ENCODE measurements around the gene APBA1. TPM values are rescaled to one million over a fixed set of nuclear protein-coding genes. Genes with fewer than 3 reads are reported as not detected.

Gene APBA1
- total and polyA plus RNA-seq, 2 donors (not counting 3 experiments of a cell fraction or from before 2014, with no cell fraction given): 6.1 to 11.3 TPM

- FAIRE-seq: peak; percentile 88
- no peaks in the 10 kb centered on the region for H3K9me1 ChIP-seq (replicated peaks; ENCODE audit: control insufficient read depth, extremely low read depth, insufficient read depth, low read length)
- H4K20me1 ChIP-seq (replicated peaks; ENCODE audit: control insufficient read depth, extremely low read depth, insufficient read depth, low read length): no peaks in the 10 kb centered on the region
- H3K4me3 ChIP-seq (replicated peaks in 1 of 3; ENCODE audit: insufficient read depth in 1 of 3, low read depth in 1 of 3, low read length in 3 of 3): no peak overlapping the region
- dilution Hi-C loops (cut with MboI; ENCODE audit: extremely low pct_ligation_motif_present, low sequenced_read_pairs): no loop called here
- ChIA-PET CTCF (interaction anchor here (1.2 to 2.1 kb wide), 2 partner anchors 10 to 22 kb away, joined by 3 to 12 read pairs; no protein-coding TSS in a partner anchor), POLR2A (no interaction called here)
- intact Hi-C loops (cut with micrococcal nuclease): loop anchor here (1.0 kb wide), 3 partner anchors 9 to 93 kb away; no protein-coding TSS in a partner anchor
- TSS peak; percentile 42 for BruUV-seq (replicated peaks)
- H3K36me3 ChIP-seq (ENCODE audit: control insufficient read depth in 2 of 2, extremely low read depth in 1 of 2, insufficient read depth in 2 of 2, low read length in 2 of 2): no peaks in the 10 kb centered on the region
- H3K79me2 ChIP-seq (ENCODE audit: control insufficient read depth, insufficient read depth, low read length): no peaks in the 10 kb centered on the region
- TF ChIP-seq MAX (IDR thresholded peaks at IDR 0.05; ENCODE audit: insufficient read depth, insufficient read length) (no peak), POLR2A (IDR thresholded peaks at IDR 0.05; ENCODE audit: low read depth, low read length) (no peak), MYC (IDR thresholded peaks at IDR 0.05; ENCODE audit: low read depth, low read length) (no peak), FOS (IDR thresholded peaks at IDR 0.05; ENCODE audit: borderline replicate concordance, insufficient read depth, low read length) (peak; percentile 47), CTCF (IDR thresholded peaks at IDR 0.05; ENCODE audit: extremely low read depth in 1 of 2, insufficient read depth in 1 of 2, low read depth in 1 of 2, low read length in 2 of 2) (no peak), EZH2 (IDR thresholded peaks at IDR 0.05; ENCODE audit: borderline replicate concordance, low read depth, low read length, severe bottlenecking) (no peak), POLR2AphosphoS5 (IDR thresholded peaks at IDR 0.05; ENCODE audit: insufficient read depth, low read depth, low read length) (peak; percentile 44), JUN (IDR thresholded peaks at IDR 0.05; ENCODE audit: borderline replicate concordance, insufficient read depth, insufficient read length, low read depth) (peak; percentile 25), GATA2 (IDR thresholded peaks at IDR 0.05; ENCODE audit: insufficient read depth, insufficient read length, low read depth, low read length) (no peak)
- peak overlapping the region; percentile 67 for H3K4me2 ChIP-seq (ENCODE audit: insufficient read depth, low read length)
- peaks cover 35% of the 10 kb centered on the region for H3K4me1 ChIP-seq (ENCODE audit: control insufficient read depth, extremely low read depth, insufficient read depth, low read length)
- H3K27ac ChIP-seq (ENCODE audit: insufficient read depth, low read depth, low read length): peak overlapping the region; percentile 63
- no peaks in the 10 kb centered on the region for H3K9me3 ChIP-seq (replicated peaks; ENCODE audit: control insufficient read depth, insufficient read depth, low read length)
- H2AFZ ChIP-seq (ENCODE audit: low read depth, low read length): peak overlapping the region; percentile 38
- no peak overlapping the region for H3K9ac ChIP-seq (replicated peaks; ENCODE audit: extremely low read depth, insufficient read depth, low read length)
- DNase-seq (ENCODE audit: low read depth, low spot score): peak; percentile 62
- no peaks in the 10 kb centered on the region for H3K27me3 ChIP-seq (ENCODE audit: control insufficient read depth in 2 of 2, insufficient read depth in 2 of 2, low read length in 2 of 2)
Measured at GRCh38 chr9:69582544-69583297, 89.5 kb downstream of the APBA1 start.
